GM18909 (cell line): Measurements from ENCODE around the gene DHX8.
"Not testable (repeated sequence)": the region's sequence is repeated elsewhere in the genome, so short reads cannot be mapped to it uniquely, and the experiment has no call there.

Experiments used
- ATAC-seq: cut with Tn5 transposase; IDR thresholded peaks from one replicate; pipeline ENCODE4 v1.9.1; 2021; ENCODE audit warnings: mild to moderate bottlenecking; ENCODE audit not compliant: unreplicated experiment, poor library complexity

The DHX8 gene

GRCh38 chr17:43483674-43484551 lies at the start of gene DHX8:
Gene DHX8, plus strand, starts transcription at chr17:43483975. Its CDS starts 63 bp downstream, at chr17:43484038.
- ATAC-seq, result peak; percentile 96

- ATAC-seq, result no peak
Observed at GRCh38 chr17:43434902-43435319, 48.9 kb upstream of the DHX8 start.

GRCh38 chr17:43437756-43438155 lies 46.0 kb upstream of the DHX8 start:
- ATAC-seq, result no peak

- ATAC-seq, result no peak
Observed at GRCh38 chr17:43438626-43439025, 45.1 kb upstream of the DHX8 start.

- no peak for ATAC-seq
Observed at GRCh38 chr17:43439041-43439440, 44.7 kb upstream of the DHX8 start.

DNA sequence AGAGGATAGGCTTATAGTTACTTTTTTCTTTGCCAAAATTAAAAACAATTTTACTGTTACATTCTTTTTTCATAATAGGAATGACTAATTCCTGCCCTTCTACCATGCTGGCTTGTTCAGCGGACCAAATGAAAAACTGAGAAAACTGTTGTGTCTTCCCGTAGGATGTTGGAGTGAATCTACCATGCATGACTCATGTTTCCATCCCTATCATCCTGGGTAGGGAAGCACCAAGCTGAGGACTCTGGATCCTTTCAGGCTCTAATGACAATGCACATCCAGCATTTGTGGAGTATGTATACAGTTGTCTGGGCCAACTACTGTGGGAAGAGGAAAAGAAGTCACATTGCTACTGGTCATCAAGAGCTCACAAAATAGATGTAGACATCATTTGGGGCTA lies 41.1 kb upstream of the DHX8 start:
- no peak for ATAC-seq

DNA sequence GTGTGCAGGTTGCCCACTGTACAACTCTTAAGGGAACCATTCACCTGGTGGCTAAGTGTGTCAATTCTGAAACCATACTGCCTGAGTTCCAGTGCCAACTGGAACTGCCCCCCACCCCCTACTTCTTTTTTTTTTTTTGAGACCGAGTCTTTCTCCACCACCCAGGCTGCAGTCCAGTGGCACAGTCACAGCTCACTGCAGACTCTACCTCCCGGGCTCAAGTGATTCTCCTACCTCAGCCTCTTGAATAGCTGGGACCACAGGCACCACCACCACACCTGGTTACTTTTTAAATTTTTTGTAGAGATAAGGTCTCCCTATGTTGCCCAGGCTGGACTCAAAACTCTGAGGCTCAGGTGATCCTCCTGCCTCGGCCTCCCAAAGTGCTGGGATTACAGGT lies 40.4 kb upstream of the DHX8 start:
- ATAC-seq, result no peak

DNA sequence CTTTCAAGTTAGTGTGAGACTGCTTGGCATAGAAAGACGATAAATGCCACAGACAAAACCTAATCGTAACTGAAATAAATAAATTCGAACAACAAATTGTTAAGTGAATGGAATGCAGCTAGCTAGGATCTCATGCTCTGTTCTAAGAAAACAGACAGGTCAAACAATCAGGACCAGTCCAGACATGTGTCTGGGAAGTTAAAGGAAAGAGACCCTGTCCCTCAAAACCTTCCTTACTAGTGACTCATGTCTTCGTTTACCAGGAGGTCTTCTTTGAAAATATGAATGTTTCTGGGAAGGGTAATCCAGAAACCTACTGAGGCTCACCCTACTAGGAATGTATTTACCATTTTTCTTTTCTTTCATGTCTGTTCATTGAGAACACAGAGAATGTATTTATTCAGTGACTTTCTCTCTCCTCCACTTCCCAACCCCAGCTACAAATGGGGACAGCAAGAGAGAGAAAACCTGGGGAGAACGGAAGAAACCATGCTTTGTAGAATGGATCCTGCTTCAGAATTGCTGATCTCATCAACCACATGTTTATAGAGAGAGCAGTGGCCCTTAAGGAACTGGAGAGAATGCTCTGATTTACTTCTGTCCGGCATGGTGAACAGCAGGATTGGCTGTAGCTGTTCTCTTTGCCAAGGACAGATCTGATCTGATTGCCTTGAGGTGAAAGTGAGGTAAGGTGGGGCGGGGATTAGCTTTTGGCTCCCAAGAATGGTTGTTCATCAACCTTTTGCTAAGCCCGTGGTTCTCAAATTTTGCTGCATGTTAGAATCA lies 39.4 kb upstream of the DHX8 start:
- ATAC-seq, result no peak

GRCh38 chr17:43445009-43445589 lies 38.7 kb upstream of the DHX8 start:
- no peak for ATAC-seq

DNA sequence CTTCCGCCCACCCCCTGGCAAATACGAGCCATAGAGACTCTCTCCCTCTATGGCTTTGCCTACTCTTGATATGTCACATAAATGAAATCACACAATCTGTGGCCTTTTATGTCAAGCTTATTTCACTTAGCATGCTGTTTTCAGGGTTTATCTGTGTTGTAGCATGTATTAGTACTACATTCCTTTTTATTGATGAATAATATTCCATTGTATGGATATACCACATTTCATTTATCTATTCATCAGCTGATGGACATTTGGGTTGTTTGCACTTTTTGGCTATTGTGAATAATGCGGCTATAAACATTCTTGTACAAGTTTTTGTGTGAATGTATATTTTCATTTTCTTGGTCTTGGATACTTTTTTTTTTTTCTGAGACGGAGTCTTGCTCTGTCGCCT lies 37.0 kb upstream of the DHX8 start:
- ATAC-seq, result no peak

- ATAC-seq, result no peak
Observed at GRCh38 chr17:43448720-43449469, 34.9 kb upstream of the DHX8 start.

- no peak for ATAC-seq
Observed at GRCh38 chr17:43449470-43450248, 34.1 kb upstream of the DHX8 start.

GRCh38 chr17:43450791-43451190 lies 33.0 kb upstream of the DHX8 start:
- ATAC-seq, result not testable (repeated sequence)

GRCh38 chr17:43451741-43452140 lies 32.0 kb upstream of the DHX8 start:
- not testable (repeated sequence) for ATAC-seq

- no peak for ATAC-seq
Observed at GRCh38 chr17:43453331-43453812, 30.4 kb upstream of the DHX8 start.

- ATAC-seq, result no peak
Observed at GRCh38 chr17:43454868-43455267, 28.9 kb upstream of the DHX8 start.

DNA sequence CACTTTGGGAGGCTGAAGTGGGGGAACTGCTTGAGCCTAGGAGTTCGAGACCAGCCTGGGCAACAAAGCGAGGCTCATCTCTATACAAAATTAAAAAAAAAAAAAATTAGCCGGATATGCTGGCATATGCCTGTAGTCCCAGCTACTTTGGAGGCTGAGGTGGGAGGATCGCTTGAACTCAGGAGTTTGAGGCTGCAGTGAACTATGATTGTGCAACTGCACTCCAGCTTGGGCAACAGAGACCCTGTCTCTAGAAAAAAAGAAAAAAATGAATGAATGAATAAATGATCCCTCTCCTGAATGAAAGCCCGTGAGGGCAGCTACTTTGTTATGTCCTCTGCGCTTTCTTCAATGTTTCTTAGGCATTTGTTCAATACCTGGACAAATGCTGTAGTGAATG lies 27.7 kb upstream of the DHX8 start:
- no peak for ATAC-seq

DNA sequence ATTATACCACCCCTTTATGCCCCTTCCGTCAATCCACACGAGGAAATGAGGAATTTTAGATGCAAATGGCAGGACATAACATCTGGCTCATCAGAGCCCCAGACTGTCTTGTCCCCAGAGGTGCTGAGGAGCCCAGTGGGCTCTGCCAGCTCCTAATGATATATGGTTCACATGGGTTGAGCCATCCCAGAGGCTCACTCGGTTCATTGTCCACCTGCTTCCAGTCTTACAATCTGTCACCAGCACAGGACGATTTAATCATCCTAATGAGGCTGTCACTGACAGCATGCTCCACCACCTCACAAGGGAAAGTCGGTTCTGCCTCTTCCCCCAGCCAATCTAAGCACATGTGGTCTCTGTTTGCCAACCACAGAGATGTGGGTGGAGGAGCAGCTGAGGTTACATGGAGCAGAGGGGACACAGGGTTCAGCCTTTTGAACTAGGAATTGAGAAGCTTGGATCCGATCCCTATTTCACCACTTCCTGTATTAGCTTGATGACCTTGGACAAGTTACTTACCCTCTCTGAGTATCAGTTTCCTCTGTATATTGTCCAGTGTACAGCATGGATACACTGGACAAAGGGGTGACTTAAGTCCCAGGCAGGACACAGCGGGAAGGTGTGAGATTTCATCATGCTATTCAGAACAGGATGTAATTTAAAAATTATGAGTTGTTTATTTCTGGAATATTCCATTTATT lies 27.0 kb upstream of the DHX8 start:
- ATAC-seq, result no peak

GRCh38 chr17:43457362-43457692 lies 26.4 kb upstream of the DHX8 start:
- ATAC-seq, result no peak
